Measurements from ENCODE around the gene GPR35.

The GPR35 gene

GRCh38 chr2:240638512-240639160 is 13.4 kb downstream of the GPR35 start:
- no peak for TF ChIP-seq ZC3H10 (CRISPR knock-in tag; IDR thresholded peaks at IDR 0.05)
- TF ChIP-seq PATZ1 (CRISPR knock-in tag; IDR thresholded peaks at IDR 0.05; ENCODE audit: borderline replicate concordance) = no peak
- TF ChIP-seq TSHZ2 (CRISPR knock-in tag; IDR thresholded peaks at IDR 0.05) = no peak
- no peak for TF ChIP-seq TCF4 (CRISPR knock-in tag; IDR thresholded peaks at IDR 0.05; ENCODE audit: borderline replicate concordance)
- TF ChIP-seq POU6F1 (CRISPR knock-in tag; IDR thresholded peaks at IDR 0.05; ENCODE audit: borderline replicate concordance, low read depth) = no peak
- TF ChIP-seq TOX (CRISPR knock-in tag; IDR thresholded peaks at IDR 0.05; ENCODE audit: borderline replicate concordance) = no peak
- TF ChIP-seq ZFP3 (CRISPR knock-in tag; IDR thresholded peaks at IDR 0.05) = no peak
- TF ChIP-seq ESRRG (CRISPR knock-in tag; IDR thresholded peaks at IDR 0.05) = no peak
- no peak for TF ChIP-seq CSRNP3 (CRISPR knock-in tag; IDR thresholded peaks at IDR 0.05)

GRCh38 chr2:240639566-240639965 is 14.3 kb downstream of the GPR35 start:
- ATAC-seq = no peak

More at GRCh38 chr2:240638512-240639160, 13.4 kb downstream of the GPR35 start:
- no peak for ATAC-seq

More at GRCh38 chr2:240639566-240639965, 14.3 kb downstream of the GPR35 start:
- TF ChIP-seq TOX (CRISPR knock-in tag; IDR thresholded peaks at IDR 0.05; ENCODE audit: borderline replicate concordance) = no peak
- no peak for TF ChIP-seq ZFP30 (CRISPR knock-in tag; IDR thresholded peaks at IDR 0.05)
- no peak for TF ChIP-seq RARB (CRISPR knock-in tag; IDR thresholded peaks at IDR 0.05)
- no peak for TF ChIP-seq TSHZ2 (CRISPR knock-in tag; IDR thresholded peaks at IDR 0.05)
- TF ChIP-seq ESRRG (CRISPR knock-in tag; IDR thresholded peaks at IDR 0.05) = no peak
- TF ChIP-seq ZFP3 (CRISPR knock-in tag; IDR thresholded peaks at IDR 0.05) = no peak
- TF ChIP-seq ZNF8 (CRISPR knock-in tag; IDR thresholded peaks at IDR 0.05) = no peak
- TF ChIP-seq POU6F1 (CRISPR knock-in tag; IDR thresholded peaks at IDR 0.05; ENCODE audit: borderline replicate concordance, low read depth) = no peak
- TF ChIP-seq ARNTL (CRISPR knock-in tag; IDR thresholded peaks at IDR 0.05; ENCODE audit: borderline replicate concordance, low read depth) = no peak
